PFSK-1 (cell line): ENCODE measurements around the gene IRX2.

Experiments
- POLR2AphosphoS5 ChIP-seq: IDR thresholded peaks from 2 replicates; pipeline ENCODE4 v1.6.1; 2012; ENCODE audit warnings: low read depth, mild to moderate bottlenecking, control low read depth, low read length, moderate library complexity
- REST ChIP-seq, 2 experiments: IDR thresholded peaks; 2 replicates each; pipeline versions ENCODE4 v1.6.1 to v1.8.0; 2011 to 2012; ENCODE audit warnings: low read depth in 2 of 2, low read length in 2 of 2, control low read depth in 1 of 2, inconsistent platforms in 1 of 2, mild to moderate bottlenecking in 1 of 2, moderate library complexity in 1 of 2; ENCODE audit not compliant: insufficient read depth in 1 of 2
- SIN3A ChIP-seq: IDR thresholded peaks from 2 replicates; pipeline ENCODE4 v1.6.1; 2012; ENCODE audit warnings: mild to moderate bottlenecking, low read length, moderate library complexity, borderline replicate concordance; ENCODE audit not compliant: insufficient read depth
- TAF1 ChIP-seq: IDR thresholded peaks from 2 replicates; pipeline ENCODE4 v1.6.1; 2012; ENCODE audit warnings: low read length, control low read depth, borderline replicate concordance; ENCODE audit not compliant: insufficient read depth

- TF ChIP-seq POLR2AphosphoS5 (0 out of 2 replicates have a peak, but pooled peaks have one; percentile 10), REST (IDR thresholded peaks at IDR 0.05; ENCODE audit: insufficient read depth in 1 of 2, low read depth in 2 of 2, low read length in 2 of 2) (no peak), TAF1 (no peak), SIN3A (no peak)
Measured at GRCh38 chr5:2752059-2752820, 763 bp upstream of the IRX2 start.
